Left renal pelvis (tissue), 4 donors: ENCODE measurements around the gene ATP10B. TPM values are rescaled to one million over a fixed set of nuclear protein-coding genes. Genes with fewer than 3 reads are reported as not detected.

Source experiments
- DNase-seq, 4 donors: peaks; one replicate each; pipeline ENCODE4 v3.0.0-alpha.2; 2013; ENCODE audit warnings: low read depth in 4 of 4, low spot score in 3 of 4
- polyA plus RNA-seq, 4 donors: library from polyadenylated mRNA; unstranded; fragments of 120-200 nt; gene quantifications; one replicate each; pipeline ENCODE4 v1.2.1, GENCODE V29; 2013; ENCODE audit not compliant: insufficient read length in 4 of 4

The ATP10B gene
- polyA plus RNA-seq, 4 donors: 0.16 to 1.3 (median 0.42) TPM

- DNase-seq: no peak
Measured at GRCh38 chr5:160693831-160694465, 158.1 kb downstream of the ATP10B start.

- no peak for DNase-seq
Measured at GRCh38 chr5:160692271-160692670, 159.7 kb downstream of the ATP10B start.

GRCh38 chr5:160685695-160686094, 166.3 kb downstream of the ATP10B start:
- DNase-seq: no peak

- DNase-seq: no peak
Measured at GRCh38 chr5:160685219-160685618, 166.8 kb downstream of the ATP10B start.

- no peak for DNase-seq
Measured at GRCh38 chr5:160679567-160680309, 172.3 kb downstream of the ATP10B start.

GRCh38 chr5:160675988-160676387, 176.0 kb downstream of the ATP10B start:
- DNase-seq: no peak

DNA sequence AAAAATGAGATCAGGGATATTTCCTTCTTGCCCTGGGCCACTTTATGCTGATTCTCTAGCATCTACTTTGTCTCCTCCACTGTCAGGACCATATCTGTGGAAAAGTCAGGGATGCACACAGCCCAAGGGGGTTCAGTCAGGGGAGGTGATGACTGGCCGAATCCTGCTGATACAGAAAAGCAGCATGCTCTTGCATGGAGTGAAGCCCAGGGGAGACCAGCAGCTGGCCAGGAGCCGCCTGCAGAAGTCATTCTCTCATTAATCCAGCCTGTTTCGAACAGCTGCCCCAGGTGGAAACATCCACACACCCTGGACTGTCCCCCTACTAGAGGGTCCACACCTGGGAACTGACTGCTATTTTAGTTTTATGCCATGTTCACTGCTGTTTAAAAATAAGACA, 177.1 kb downstream of the ATP10B start:
- DNase-seq: no peak

DNA sequence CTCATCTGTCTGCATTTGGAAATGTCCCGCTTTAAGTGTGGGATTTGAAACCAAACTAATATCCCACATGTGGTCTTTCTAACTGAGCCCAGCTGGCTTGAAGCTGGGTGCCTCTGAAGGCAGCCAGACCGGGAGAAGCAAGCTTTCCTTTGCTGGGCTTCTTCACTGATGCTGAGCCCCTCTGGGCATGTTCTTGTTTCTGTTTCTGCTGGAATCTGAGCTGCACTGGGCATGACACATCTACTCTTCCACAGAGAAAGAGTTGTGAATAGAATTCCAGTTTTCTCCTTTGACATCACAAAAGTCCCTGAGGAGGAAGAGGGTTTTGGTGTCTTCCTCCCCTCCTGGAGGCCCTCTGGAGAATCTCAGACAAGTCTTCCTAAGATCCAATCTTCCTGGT, 179.5 kb downstream of the ATP10B start:
- DNase-seq: no peak

DNA sequence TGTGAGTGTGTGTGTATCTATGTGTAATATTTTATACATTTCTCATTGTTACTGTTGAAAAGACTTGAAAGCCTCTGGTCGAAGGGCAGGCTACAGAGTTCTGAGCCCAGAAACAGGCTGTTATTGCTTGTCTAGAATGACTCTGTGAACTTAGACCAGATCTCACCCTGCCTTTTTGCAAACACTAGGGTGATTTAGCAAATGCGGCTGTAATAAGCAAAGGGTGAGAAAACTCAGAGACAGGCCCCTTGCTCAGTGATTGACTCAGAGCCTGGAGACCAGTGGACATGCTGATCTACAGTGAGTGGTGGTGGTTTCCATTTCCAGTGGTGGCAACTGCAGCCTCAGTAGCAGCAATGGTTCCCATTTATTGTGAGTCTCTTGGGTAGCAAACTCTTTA, 183.7 kb downstream of the ATP10B start:
- DNase-seq: no peak

- no peak for DNase-seq
Measured at GRCh38 chr5:160667160-160667559, 184.9 kb downstream of the ATP10B start.

- no peak for DNase-seq
Measured at GRCh38 chr5:160665460-160665859, 186.6 kb downstream of the ATP10B start.

GRCh38 chr5:160660132-160660531, 191.9 kb downstream of the ATP10B start:
- no peak for DNase-seq

DNA sequence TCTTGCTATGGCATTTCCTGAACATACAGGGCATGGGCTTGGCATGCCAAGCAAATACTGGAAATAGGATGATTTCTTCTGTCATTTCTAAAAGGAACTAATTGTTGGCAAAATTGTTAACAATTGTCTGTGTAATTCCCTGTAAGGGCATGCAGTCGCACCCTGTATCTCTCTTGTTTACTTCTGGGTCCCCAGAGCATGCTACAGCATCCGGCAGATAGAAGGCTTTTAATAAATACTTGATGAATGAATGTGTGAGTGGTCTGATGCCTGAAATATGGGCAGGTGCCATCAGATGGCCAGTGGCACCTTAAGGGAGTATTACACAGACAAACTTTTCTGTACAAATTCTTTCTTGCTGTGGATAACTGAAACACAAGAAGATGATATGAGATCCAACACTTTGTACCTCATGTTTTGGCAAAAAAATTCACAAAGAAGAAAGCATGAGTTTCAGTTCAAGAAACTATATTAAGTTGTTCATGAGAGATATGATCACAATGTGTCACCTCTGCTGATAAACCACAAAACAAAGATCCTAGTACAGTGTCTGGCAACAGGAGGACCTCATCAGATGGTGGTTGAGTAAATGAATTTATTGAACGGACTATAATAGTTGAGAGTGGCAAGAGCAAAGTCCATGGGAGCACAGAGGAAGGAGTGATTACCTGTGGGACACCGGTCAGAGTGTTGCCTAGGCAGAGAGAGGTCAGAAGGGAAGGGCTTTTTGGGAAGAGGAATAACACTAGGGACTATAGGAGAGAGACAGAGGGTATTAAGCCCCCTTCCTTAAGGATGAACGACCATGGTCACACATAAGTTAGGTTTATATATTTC, 194.2 kb downstream of the ATP10B start:
- DNase-seq: no peak

DNA sequence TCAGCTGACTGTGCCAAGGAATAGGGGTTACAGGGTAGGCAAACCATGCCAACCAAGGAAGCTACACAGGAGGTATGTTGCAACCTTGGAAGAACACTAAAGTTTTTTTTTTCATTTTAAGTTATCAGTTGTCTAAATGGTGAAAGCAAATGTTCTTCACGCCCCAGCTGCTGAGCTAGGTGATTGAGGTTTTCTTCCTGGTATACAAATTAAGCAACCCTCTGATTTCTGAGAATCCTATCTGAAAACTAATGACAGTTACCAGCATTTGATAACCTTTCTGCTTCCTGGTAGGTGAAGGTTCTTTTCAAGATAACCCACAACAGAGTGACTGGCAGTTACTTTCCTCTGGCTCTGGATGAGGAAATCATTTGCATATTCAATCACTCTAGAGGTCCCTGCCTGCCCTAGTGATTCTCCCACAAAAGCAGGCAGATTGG, 194.9 kb downstream of the ATP10B start:
- no peak for DNase-seq

- DNase-seq: no peak
Measured at GRCh38 chr5:160655717-160656116, 196.3 kb downstream of the ATP10B start.

DNA sequence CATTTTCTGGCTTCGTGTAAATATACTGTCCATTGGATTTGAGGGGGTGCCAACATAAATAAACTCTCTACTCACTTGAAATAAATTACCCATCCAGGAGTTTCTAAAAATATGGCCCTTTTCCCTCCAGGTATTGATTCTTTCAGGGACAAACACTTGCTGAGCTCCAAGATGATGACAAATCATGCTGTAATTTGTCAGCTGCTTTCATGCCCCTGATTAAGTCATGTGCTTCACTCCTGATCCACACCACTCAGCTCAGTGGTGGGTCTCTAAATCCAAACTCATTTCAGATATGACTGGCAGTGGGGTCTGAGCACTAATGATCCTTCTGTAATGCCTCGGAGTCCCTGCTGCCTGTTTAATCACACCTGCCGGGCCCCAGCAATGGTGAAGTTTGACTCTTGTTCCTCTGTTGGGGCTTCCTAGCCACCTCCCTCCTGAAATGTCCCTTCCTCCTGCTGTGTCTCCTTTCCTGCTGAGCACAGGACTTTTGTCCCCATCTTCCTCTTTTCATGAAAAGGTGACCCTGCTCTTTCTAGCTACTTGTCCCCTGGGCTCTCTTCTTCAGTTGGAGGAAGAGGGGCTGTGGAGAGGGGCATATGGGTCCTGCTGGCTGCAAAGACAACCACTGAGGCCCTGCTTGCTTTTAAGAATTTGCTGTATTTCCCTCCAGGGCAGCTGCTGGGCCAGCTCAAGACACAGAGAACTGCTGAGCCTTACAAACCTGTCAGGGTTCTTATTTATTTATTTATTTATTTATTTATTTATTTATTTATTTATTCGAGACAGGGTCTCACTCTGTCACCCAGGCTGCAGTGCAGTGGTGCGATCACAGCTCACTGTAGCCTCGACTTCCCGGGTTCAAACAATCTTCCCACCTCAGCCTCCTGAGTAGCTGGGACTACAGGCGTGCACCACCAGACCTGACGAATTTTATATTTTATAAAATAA, 200.0 kb downstream of the ATP10B start:
- DNase-seq: no peak

DNA sequence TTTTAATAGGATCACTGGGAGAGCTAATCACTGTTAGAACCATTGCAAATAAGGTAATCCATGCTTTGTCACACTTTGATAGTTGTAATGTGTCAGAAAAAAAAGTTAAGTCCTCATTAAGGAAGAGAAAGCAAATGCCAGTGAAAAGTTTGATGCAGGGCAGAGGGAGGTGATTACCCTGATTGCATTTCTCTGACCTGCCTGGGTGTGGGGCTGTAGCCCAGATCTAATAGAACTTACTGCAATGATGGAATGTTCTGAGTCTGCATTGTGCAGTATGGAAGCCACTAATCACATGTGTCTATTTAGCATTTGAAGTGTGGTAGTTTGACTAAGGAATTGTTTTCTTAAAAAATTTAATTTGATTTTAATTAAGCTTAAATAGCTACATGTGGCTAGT, 202.7 kb downstream of the ATP10B start:
- DNase-seq: no peak

GRCh38 chr5:160646033-160646432, 206.0 kb downstream of the ATP10B start:
- DNase-seq: no peak

DNA sequence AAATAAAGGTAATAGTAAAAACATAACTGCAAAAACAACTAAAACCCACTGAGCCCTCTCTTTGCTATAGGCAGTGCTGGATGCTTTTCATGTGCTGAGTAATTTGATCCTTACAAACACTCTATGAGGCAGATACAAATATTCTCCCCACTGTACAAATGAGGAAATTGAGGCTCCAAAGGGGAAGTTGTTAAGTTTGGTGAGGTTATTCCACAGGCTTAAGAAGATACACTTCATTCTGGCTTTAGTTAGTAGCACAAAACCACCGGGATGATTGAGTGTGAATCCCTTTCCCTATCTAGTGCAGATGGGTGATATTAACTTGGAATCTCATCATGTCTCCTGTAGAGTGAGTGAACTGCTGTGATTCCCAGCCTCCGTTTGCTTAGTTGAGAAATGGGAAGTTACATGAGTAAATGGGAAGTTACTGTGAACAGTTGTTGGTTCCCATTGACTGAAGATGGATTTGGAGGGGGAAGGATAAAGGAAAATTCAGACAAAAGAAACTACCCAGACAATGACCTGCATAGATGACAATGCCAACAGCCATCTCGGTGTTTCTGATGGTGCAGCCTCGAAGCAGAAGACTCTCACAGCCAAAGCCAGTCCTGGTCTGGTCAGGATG, 208.3 kb downstream of the ATP10B start:
- no peak for DNase-seq

DNA sequence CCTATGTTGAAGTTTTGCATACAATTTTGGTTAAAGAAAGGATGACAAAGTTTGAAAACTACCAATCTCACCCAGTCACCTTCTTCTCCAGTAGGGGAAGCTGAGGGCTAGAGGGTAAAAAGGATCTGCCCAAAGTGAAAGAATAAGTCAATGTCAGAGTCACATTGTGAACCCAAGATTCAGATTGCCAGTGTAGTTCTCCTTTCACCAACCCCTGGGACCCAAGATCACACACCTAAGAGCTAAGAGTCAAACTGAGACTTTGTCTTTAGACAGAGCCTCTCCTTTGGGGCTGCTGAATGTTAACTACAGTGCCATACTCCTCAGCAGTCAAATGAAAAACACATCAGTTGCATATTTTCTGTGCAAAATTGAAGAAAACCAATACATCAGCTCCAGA, 210.6 kb downstream of the ATP10B start:
- no peak for DNase-seq
